ENCODE data around the gene SLX4.
"Not testable (repeated sequence)": the region's sequence is repeated elsewhere in the genome, so short reads cannot be mapped to it uniquely, and the experiment has no call there.

The SLX4 gene

GRCh38 chr16:3641801-3642396 is 30.5 kb upstream of the SLX4 start:
- no peak for DNase-seq

DNA sequence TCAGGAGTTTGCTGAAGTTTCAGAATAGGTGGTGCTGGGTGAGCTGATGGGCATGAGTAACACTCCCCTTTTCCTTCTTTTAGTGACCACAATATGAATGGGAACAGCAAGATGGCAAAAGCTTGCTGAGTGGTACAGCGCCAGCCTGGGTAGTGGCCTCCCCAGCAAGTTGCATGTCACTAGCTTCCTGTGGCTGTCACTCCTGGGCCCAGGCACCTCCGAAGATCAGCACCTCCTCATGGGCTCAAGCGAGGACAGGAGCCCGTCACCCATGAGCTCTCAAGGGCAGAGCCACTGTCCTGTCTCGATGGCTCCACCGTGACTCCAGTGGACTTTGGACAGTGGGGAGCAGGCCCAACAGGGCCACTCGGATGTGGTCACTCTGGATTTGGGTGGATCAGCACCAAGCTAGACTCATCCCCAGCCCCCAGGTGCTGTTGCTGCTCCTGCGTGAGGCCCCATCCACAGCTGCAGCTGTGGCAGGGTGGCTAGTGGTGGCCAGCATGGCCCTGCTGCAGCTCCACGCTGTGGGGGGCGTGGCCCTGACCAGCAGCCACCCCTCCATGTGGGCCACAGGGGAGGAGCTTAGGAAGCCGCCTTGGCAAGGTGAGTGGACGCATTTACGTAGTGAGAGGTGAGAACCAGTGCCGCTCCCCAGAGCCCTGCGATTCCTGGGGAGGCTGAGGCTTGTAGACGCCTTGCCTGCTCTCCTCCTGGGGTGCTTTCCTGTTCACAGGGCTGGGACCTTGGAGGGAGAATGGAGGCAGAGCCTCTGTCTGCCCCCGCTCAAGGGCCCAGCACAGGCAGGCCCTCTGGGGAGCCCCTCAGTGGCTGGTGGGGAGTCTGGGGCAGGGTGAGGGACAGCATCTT is 29.5 kb upstream of the SLX4 start:
- no peak for DNase-seq

GRCh38 chr16:3640207-3640606 is 28.8 kb upstream of the SLX4 start:
- DNase-seq, result no peak

GRCh38 chr16:3638916-3639644 is 27.7 kb upstream of the SLX4 start:
- no peak for DNase-seq

DNA sequence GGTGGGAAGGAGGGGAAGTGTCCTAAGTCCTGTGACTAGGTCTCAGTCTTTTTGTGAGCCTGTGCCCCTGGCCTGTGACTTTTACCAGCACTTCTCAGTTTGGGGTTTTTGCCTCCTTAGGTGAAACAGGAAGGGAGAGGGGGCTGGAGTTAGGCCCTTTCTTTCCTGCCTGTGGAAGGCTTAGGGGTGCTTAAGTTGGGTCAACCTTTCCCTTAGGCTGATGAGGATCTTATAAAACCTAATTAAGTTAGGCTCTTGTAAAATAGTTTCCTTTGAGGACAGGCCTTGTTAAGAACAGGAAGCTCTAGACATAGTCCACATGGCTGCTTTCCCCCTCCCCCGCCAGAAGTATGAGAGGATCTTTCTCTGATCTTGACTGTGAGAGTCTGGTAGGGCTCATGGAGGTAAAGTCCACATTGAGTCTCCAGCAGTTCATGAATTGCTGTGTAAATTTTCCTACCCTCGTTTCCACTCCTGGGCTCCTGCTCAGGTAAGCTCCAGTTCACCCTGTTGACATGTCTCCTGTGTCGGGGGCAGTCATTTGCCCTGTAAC is 26.0 kb upstream of the SLX4 start:
- DNase-seq, result peak; percentile 27

GRCh38 chr16:3625911-3626732 is 14.7 kb upstream of the SLX4 start:
- DNase-seq, result no peak

GRCh38 chr16:3625331-3625730 is 13.9 kb upstream of the SLX4 start:
- no peak for DNase-seq

DNA sequence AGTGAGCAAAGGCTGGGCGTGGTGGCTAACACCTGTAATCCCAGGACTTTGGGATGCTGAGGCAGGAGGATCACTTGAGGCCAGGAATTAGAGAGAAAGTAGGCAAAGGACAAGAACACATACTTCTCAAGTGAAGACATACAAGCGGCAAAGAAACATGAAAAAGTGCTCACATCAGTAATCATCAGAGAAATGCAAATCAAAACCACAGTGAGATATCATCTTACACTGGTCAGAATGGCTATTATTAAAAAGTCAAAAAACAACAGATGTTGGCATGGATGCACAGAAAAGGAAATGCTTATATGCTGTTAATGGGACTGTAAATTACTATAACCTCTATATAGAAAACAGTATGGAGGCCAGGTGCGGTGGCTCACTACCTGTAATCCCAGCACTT is 12.2 kb upstream of the SLX4 start:
- no peak for DNase-seq

DNA sequence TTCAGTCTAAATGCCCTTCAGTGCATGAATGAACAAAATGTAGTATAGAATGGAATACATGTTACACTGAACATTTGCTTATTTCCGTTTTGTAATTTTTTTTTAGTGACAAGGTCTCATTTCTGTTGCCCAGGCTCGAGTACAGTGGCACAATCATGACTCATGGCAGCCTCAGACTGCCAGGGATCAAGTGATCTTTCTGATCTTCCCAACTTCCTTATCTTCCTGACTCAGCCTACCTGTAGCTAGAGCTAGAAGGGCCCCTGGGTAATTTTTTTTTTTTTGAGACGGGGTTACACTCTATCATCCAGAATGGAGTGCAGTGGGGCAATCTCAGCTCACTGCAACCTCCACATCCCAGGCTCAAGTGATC is 7.3 kb upstream of the SLX4 start:
- DNase-seq, result no peak

- DNase-seq, result no peak
Measured at GRCh38 chr16:3612510-3613466, 1.4 kb upstream of the SLX4 start.

GRCh38 chr16:3610698-3611145 is 684 bp downstream of the SLX4 start:
- DNase-seq, result no peak

GRCh38 chr16:3609895-3610697 is 1.3 kb downstream of the SLX4 start:
- no peak for DNase-seq

- not testable (repeated sequence) for DNase-seq
Measured at GRCh38 chr16:3608976-3609375, 2.4 kb downstream of the SLX4 start.

DNA sequence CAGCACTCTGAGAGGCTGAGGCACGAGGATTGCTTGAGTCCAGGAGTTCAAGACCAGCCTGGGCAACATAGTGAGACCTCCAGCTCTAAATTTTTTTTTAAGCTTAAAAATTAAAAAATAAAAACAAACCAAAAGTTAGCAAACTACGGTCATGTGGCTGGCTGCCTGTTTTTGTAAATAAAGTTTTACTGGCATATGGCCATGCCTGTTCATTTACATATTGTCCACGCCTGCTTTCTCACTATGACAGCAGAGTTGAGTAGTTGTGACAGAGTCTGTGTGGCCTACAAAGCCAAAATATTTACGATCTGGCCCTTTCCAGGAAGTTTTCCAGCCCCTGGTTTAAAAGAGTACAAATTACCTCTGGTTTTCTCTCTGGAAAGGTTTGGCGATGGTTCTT is 3.3 kb downstream of the SLX4 start:
- DNase-seq, result no peak

DNA sequence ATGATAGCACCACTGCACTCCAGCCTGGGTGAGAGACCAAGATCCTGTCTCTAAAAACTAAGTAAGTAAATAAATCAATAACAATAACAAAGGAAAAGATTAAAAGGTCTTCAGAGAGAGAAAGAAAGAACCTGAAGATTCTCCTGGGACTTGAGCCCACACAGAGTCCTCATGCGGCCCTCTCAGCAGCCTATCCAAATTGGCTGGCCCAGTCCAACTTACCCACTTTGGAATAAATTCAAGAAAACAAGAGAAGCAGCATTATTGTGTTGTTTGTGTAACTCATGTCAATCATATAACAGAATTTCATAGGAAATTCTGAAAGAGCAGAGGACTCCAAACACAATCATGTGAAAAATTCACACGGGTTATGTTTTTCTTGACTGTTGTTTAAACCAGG is 3.8 kb downstream of the SLX4 start:
- DNase-seq, result no peak

DNA sequence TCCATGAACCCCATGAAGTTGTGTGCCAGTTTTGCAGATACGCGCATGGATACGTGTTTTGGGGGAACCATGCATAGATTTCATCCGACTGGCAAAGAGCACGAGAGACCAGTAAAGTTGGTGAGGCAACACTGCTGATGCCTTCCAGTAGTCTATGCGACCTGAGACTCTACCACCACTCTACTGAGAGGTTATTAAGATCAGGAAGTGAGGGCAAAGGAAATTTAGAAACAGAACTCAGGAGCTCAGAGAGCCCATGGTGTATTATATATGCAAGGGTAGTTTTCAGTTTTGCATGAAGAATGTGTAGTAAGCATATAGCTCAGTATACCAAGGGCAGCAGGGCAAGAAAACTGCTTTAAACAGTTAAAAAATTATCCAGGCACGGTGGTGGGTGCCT is 4.2 kb downstream of the SLX4 start:
- DNase-seq, result no peak

DNA sequence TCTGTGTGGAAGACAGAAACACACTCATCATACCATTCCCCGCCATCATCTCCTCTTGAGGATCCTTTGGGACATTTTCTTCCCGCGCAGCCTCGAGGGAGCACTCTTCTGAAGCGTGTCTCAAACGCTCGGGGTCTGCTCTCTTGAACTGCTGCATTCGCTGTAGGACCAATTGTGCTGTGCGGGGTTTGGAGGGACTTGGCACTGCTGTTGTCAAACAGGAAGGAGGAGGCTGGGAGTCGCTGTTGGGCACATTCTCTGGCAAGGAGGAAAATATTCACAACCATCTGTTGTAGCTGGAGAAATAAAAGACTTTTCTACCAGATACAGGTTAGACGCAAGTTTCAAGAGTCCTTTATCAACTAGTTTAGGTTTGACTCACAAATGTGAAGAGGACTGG is 5.0 kb downstream of the SLX4 start:
- DNase-seq, result no peak

GRCh38 chr16:3602320-3602653 is 9.1 kb downstream of the SLX4 start:
- no peak for DNase-seq

DNA sequence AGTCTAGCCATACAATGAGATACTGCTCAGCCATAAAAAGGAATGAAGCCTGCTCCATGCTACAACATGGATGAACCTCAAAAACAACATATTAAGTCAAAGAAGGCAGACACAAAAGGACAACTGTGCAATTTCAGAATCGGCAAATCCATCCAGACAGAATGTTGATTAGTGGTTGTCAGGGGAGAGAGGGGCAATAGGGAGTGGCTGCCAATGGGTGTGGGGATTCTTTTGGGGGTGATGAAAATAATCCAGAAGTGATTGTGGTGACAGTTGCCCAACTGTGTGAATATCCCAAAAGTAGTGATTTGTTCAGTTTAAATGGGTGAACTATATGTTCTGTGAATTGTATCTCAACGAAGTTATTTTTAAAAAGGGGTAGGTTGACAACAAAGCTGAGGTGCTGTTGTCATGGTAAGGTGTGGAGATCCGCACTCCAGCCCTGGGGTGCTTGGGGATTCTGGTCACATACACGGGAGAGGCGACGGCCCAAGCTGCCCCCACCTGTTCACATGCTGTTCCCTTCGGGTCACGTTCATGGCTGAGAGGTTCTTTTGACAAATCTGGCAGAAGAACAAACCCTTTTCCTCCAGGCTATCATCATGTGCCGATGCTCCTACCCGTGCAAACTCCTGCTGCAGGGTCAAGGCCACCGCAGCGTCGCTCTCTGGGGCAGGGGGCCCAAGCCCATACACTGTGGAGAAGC is 9.6 kb downstream of the SLX4 start:
- DNase-seq, result no peak

DNA sequence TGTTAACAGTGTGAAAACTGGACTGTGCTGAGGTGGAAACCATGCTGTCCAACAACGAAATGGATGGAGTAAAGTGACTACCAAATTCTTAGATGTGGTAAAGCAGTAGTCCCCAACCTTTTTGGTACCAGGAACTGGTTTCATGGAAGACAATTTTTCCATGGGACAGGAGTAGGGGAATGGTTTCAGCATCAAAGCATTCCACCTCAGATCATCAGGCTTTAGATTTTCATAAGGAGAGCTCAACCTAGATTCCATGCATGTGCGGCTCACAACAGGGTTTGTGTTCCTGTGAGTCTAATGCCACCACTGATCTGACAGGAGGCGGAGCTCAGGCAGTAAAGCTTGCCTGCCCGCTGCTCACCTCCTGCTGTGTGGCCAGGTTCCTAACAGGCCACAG is 11.5 kb downstream of the SLX4 start:
- no peak for DNase-seq

Data from stimulated activated CD4-positive, alpha-beta T cell treated with anti-CD3 and anti-CD28 coated beads, Interleukin-4, amount 100 ng/mL, for 24 hours (primary cell).